GM10847 (cell line): ENCODE measurements around the gene NUDT13.
A peak's percentile ranks its signal among the peaks of the same experiment; 100 is the strongest.

Experiments
- POLR2A ChIP-seq: IDR thresholded peaks from 2 replicates; pipeline ENCODE4 v1.6.1; 2011; ENCODE audit not compliant: insufficient read length; ENCODE audit errors: extremely low read depth

The NUDT13 gene

DNA sequence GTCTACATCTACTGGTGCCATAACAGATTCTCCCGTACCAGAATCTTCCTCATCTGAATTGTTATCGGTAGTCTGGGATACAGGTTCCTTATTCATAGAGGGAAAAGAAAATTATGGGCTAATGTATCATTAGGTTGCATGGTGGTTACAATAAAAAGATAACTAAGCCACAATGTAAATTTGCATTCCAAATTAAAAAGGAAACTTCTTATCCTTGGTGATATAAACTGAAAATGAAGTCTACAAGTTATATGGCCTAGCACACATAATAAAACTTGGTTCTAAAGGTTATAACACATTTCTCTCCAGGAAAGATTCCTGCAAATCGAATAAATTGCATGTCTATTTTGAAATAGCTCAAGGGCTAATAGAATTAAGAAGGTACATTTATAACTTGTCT is 24.5 kb downstream of the NUDT13 start:
- TF ChIP-seq POLR2A, result no peak

- TF ChIP-seq POLR2A, result no peak
Measured at GRCh38 chr10:73136627-73137026, 26.4 kb downstream of the NUDT13 start.

GRCh38 chr10:73139251-73139650 is 29.0 kb downstream of the NUDT13 start:
- TF ChIP-seq POLR2A, result no peak

DNA sequence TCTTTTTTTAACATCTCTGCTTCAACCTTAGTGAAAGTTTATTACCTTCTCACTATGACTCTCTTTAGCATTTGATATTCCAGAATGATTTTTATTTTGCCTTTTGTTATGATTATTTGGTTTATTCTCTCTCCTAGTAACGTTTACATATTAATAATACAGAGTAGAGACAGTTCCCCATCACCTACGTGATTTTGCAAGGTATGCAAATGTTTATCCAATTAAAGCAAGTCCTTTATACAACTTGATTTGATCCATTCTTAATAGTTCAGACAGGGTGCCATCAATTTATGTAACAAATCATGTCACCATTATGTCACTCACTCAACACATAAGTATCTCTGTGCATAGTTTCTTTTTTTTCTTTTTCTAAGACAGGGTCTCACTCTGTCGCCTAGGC is 31.3 kb downstream of the NUDT13 start:
- TF ChIP-seq POLR2A, result no peak

GRCh38 chr10:73152009-73152408 is 41.8 kb downstream of the NUDT13 start:
- TF ChIP-seq POLR2A, result no peak

- no peak for TF ChIP-seq POLR2A
Measured at GRCh38 chr10:73156054-73156453, 45.8 kb downstream of the NUDT13 start.

GRCh38 chr10:73159038-73159648 is 48.9 kb downstream of the NUDT13 start:
- TF ChIP-seq POLR2A, result no peak

GRCh38 chr10:73161079-73161478 is 50.8 kb downstream of the NUDT13 start:
- no peak for TF ChIP-seq POLR2A

DNA sequence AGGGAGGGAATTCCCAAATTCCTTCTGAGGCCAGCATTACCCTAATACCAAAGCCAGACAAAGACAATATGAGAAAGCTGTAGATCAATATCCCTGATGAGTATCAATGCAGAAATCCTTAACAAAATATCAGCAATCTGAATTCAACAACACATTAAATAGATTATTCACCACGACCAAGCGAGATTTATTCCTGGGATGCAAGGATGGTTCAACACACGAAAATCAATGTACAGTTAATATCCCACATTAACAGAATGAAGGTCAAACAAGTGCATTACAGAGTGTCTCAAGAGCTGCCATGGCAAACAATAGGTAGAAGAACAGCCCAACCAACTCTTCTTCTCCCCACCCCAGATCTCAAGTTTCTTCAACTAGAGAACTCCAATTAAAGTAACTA is 51.4 kb downstream of the NUDT13 start:
- no peak for TF ChIP-seq POLR2A

- no peak for TF ChIP-seq POLR2A
Measured at GRCh38 chr10:73163096-73163495, 52.8 kb downstream of the NUDT13 start.

GRCh38 chr10:73166972-73167371 is 56.7 kb downstream of the NUDT13 start:
- no peak for TF ChIP-seq POLR2A

DNA sequence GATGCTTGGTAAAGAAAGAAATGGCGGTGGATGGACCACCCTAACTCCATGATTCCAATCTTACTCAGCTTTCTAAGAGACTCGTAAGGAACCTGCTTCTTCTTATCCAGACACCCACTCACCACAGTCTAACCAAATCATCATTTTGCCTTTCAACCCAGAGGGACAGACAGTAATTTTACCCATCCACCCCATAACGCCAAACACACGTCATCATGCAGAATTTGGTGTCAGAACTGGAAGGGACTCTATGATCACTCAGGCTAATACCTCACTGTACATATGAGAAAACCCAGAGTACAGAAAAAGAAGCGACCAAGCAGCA is 57.2 kb downstream of the NUDT13 start:
- no peak for TF ChIP-seq POLR2A

GRCh38 chr10:73167783-73168464 is 57.7 kb downstream of the NUDT13 start, which contains the start of the genes ECD and FAM149B1:
TSS of gene ECD (minus strand) at chr10:73168008. CDS start at chr10:73163937, 4,071 bp downstream.
TSS of gene FAM149B1 (plus strand) at chr10:73168119. CDS start at chr10:73168340, 221 bp downstream.
- peak; percentile 91 for TF ChIP-seq POLR2A

- TF ChIP-seq POLR2A, result no peak
Measured at GRCh38 chr10:73168465-73168803, 58.2 kb downstream of the NUDT13 start.

DNA sequence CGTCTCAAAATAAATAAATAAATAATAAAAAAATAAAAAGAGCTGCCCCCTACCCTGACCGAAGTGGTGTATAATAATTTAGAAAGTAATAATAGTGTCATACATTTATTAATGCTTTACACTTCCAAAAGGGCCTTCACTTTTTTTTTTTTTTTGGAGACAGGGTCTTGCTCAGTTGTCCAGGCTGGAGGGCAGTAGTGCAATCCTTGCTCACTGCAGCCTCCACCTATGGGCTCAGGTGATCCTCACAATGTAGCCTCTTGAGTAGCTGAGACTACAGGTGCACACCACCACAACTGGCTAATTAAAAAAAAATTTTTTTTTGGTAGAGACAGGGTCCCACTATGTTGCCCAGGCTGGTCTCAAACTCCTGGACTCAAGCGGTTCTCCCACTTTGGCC is 59.1 kb downstream of the NUDT13 start:
- no peak for TF ChIP-seq POLR2A

- TF ChIP-seq POLR2A, result no peak
Measured at GRCh38 chr10:73172867-73173266, 62.6 kb downstream of the NUDT13 start.
